Measurements from ENCODE around the gene ENDOD1. TPM values are rescaled to one million over a fixed set of nuclear protein-coding genes. Genes with fewer than 3 reads are reported as not detected.
"Not testable (repeated sequence)": the region's sequence is repeated elsewhere in the genome, so short reads cannot be mapped to it uniquely, and the experiment has no call there.

Gene ENDOD1
- total RNA-seq, 6 experiments from 2014 or later: 3.8 to 8.0 (median 6.2) TPM

GRCh38 chr11:95104856-95105255 lies 15.2 kb downstream of the ENDOD1 start:
- intact Hi-C loops (cut with DNase I): no loop called here

GRCh38 chr11:95108159-95108611 lies 18.5 kb downstream of the ENDOD1 start:
- WGBS (ENCODE audit: insufficient coverage, low coverage, low lambda C conversion rate, missing lambda C conversion rate): 43% methylated on average over 9 of the region's 9 CpGs
- H3K27me3 ChIP-seq: no peaks in the 10 kb centered on the region
- DNase-seq (peak in 1 of 3 donors; percentile 38), ATAC-seq (peak; percentile 72 to 96 (median 82))
- H3K27ac ChIP-seq: peak overlapping the region in 1 of 3 donors; percentile 38
- intact Hi-C loops (cut with DNase I): no loop called here
- no peaks in the 10 kb centered on the region for H3K36me3 ChIP-seq
- H3K4me1 ChIP-seq: no peaks in the 10 kb centered on the region
- H3K9me3 ChIP-seq: no peaks in the 10 kb centered on the region
- TF ChIP-seq CTCF (IDR thresholded peaks at IDR 0.05) (no peak), POLR2A (IDR thresholded peaks at IDR 0.05) (no peak)
- no peak overlapping the region for H3K4me3 ChIP-seq

More at GRCh38 chr11:95104856-95105255, 15.2 kb downstream of the ENDOD1 start:
- 79% methylated on average over 3 of the region's 3 CpGs for WGBS (ENCODE audit: insufficient coverage, low coverage, low lambda C conversion rate, missing lambda C conversion rate)
- Histone ChIP-seq H3K36me3 (no peaks in the 10 kb centered on the region), H3K4me1 (no peaks in the 10 kb centered on the region), H3K9me3 (no peaks in the 10 kb centered on the region), H3K4me3 (no peak overlapping the region), H3K27ac (no peak overlapping the region), H3K27me3 (no peaks in the 10 kb centered on the region)
- no peak for DNase-seq
- no peak for ATAC-seq
- TF ChIP-seq POLR2A (IDR thresholded peaks at IDR 0.05): no peak
- no peak for TF ChIP-seq CTCF (IDR thresholded peaks at IDR 0.05)

- H3K36me3 ChIP-seq: no peaks in the 10 kb centered on the region
- H3K27ac ChIP-seq: peak overlapping the region in 1 of 3 donors; percentile 43
- no peak overlapping the region for H3K4me3 ChIP-seq
- ATAC-seq (peak; percentile 43 to 74 (median 56)), DNase-seq (no peak)
- intact Hi-C loops (cut with DNase I): no loop called here
- no peaks in the 10 kb centered on the region for H3K9me3 ChIP-seq
- TF ChIP-seq CTCF (IDR thresholded peaks at IDR 0.05): no peak
- TF ChIP-seq POLR2A (IDR thresholded peaks at IDR 0.05): no peak
- H3K27me3 ChIP-seq: no peaks in the 10 kb centered on the region
- H3K4me1 ChIP-seq: no peaks in the 10 kb centered on the region
- WGBS (ENCODE audit: insufficient coverage, low coverage, low lambda C conversion rate, missing lambda C conversion rate): 36% methylated on average over 5 of the region's 6 CpGs
These were observed 19.3 kb downstream of the ENDOD1 start for GRCh38 chr11:95108671-95109551.

- no CpG with 5 or more reads among the region's 3 CpGs for WGBS (ENCODE audit: insufficient coverage, low coverage, low lambda C conversion rate, missing lambda C conversion rate)
- H3K36me3 ChIP-seq; DNase-seq; H3K27ac ChIP-seq; H3K4me3 ChIP-seq; ATAC-seq; H3K9me3 ChIP-seq; H3K4me1 ChIP-seq; intact Hi-C loops (cut with DNase I); H3K27me3 ChIP-seq: not testable (repeated sequence)
These were observed 21.8 kb downstream of the ENDOD1 start for GRCh38 chr11:95111471-95111870.

- Histone ChIP-seq H3K36me3 (no peaks in the 10 kb centered on the region), H3K27ac (no peak overlapping the region), H3K9me3 (no peaks in the 10 kb centered on the region), H3K4me1 (no peaks in the 10 kb centered on the region), H3K4me3 (no peak overlapping the region), H3K27me3 (no peaks in the 10 kb centered on the region)
- ATAC-seq (no peak), DNase-seq (no peak)
- intact Hi-C loops (cut with DNase I): no loop called here
- no peak for TF ChIP-seq CTCF (IDR thresholded peaks at IDR 0.05)
- no peak for TF ChIP-seq POLR2A (IDR thresholded peaks at IDR 0.05)
- WGBS (ENCODE audit: insufficient coverage, low coverage, low lambda C conversion rate, missing lambda C conversion rate): 68% methylated on average over 3 of the region's 3 CpGs
These were observed 22.4 kb downstream of the ENDOD1 start for GRCh38 chr11:95111923-95112540.

Data from right lobe of liver (tissue), 6 donors.